HepG2 (cell line): ENCODE data around the gene IL32. TPM values are rescaled to one million over a fixed set of nuclear protein-coding genes. Genes with fewer than 3 reads are reported as not detected.

Source experiments
- MTF2 ChIP-seq: sonication (generic); formaldehyde crosslinking; IDR thresholded peaks from 2 replicates; pipeline ENCODE4 v1.5.0; 2020; ENCODE audit warnings: missing genetic modification reagents, borderline replicate concordance
- RXRA ChIP-seq: sonication (generic); formaldehyde crosslinking; IDR thresholded peaks from 2 replicates; pipeline ENCODE4 v1.5.1; 2020; ENCODE audit warnings: missing genetic modification reagents
- SRY ChIP-seq: sonication (generic); formaldehyde crosslinking; IDR thresholded peaks from 2 replicates; pipeline ENCODE4 v1.8.0; 2022; ENCODE audit warnings: mild to moderate bottlenecking, missing genetic modification reagents
- ZBTB7A ChIP-seq: sonication (generic); formaldehyde crosslinking; IDR thresholded peaks from 2 replicates; pipeline ENCODE4 v1.8.0; 2022; ENCODE audit warnings: mild to moderate bottlenecking, missing genetic modification reagents
- ZSCAN9 ChIP-seq: IDR thresholded peaks from 2 replicates; pipeline ENCODE4 v1.6.1; 2016; ENCODE audit warnings: borderline replicate concordance
- polyA plus RNA-seq, 8 experiments: library from polyadenylated mRNA; depleted of rRNA in 3 of 8; stranded (reverse) in 7 of 8; unstranded in 1 of 8; fragments of >200 nt; fragmentation: Illumina TruSeq in 4 of 8; extraction: Trizol in 4 of 8; gene quantifications; 2 replicates each; pipeline versions ENCODE4 v1.2.1 to v1.2.3, GENCODE V29; 2011 to 2016; ENCODE audit warnings: low read depth in 4 of 8, missing spikeins in 1 of 8, mixed read lengths in 1 of 8; ENCODE audit not compliant: insufficient read depth in 1 of 8
- total RNA-seq, 5 experiments: library from RNA; depleted of rRNA; stranded (reverse); fragments of >200 nt; fragmentation: Illumina TruSeq; extraction: Trizol; gene quantifications; 2 replicates each; pipeline ENCODE4 v1.2.3, GENCODE V29; 2016; ENCODE audit warnings: low read depth in 1 of 5
- TF ChIP-seq, protein P1 (sequence below), 2 experiments: sonication (generic) in 1 of 2; formaldehyde crosslinking in 1 of 2; IDR thresholded peaks; 2 replicates each; pipeline versions ENCODE4 v1.6.1 to v1.9.0; 2014 to 2022; ENCODE audit warnings: antibody characterized with exemption in 1 of 2, borderline replicate concordance in 1 of 2, inconsistent platforms in 1 of 2, low read depth in 1 of 2, missing genetic modification reagents in 1 of 2

The IL32 gene
- total and polyA plus RNA-seq, 2 of the 13 experiments (the other 11 are each of a cell fraction or from before 2014, with no cell fraction given) = 115 to 165 TPM

- TF ChIP-seq, protein P1, sequence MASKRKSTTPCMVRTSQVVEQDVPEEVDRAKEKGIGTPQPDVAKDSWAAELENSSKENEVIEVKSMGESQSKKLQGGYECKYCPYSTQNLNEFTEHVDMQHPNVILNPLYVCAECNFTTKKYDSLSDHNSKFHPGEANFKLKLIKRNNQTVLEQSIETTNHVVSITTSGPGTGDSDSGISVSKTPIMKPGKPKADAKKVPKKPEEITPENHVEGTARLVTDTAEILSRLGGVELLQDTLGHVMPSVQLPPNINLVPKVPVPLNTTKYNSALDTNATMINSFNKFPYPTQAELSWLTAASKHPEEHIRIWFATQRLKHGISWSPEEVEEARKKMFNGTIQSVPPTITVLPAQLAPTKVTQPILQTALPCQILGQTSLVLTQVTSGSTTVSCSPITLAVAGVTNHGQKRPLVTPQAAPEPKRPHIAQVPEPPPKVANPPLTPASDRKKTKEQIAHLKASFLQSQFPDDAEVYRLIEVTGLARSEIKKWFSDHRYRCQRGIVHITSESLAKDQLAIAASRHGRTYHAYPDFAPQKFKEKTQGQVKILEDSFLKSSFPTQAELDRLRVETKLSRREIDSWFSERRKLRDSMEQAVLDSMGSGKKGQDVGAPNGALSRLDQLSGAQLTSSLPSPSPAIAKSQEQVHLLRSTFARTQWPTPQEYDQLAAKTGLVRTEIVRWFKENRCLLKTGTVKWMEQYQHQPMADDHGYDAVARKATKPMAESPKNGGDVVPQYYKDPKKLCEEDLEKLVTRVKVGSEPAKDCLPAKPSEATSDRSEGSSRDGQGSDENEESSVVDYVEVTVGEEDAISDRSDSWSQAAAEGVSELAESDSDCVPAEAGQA (IDR thresholded peaks at IDR 0.05; ENCODE audit: low read depth) = no peak
- TF ChIP-seq, protein P1 (CRISPR knock-in tag; IDR thresholded peaks at IDR 0.05; ENCODE audit: borderline replicate concordance) = no peak
- TF ChIP-seq SRY = 0 out of 2 replicates have a peak, but pooled peaks have one; percentile 2
- no peak for TF ChIP-seq ZBTB7A (CRISPR knock-in tag)
- TF ChIP-seq ZSCAN9 (CRISPR knock-in tag) = 0 out of 2 replicates have a peak, but pooled peaks have one; percentile 1
- TF ChIP-seq MTF2 (CRISPR knock-in tag) = no peak
- peak; percentile 10; the same call in 1 of the 2 replicates for TF ChIP-seq RXRA (CRISPR knock-in tag)
- TF ChIP-seq, all 625 proteins: peak for 9
Observed at GRCh38 chr16:3059723-3060242, 5.7 kb upstream of the IL32 start (continued).
